Superior temporal gyrus (tissue), 1 donor: ENCODE measurements around the gene GTF2IRD2.
A peak's percentile ranks its signal among the peaks of the same experiment; 100 is the strongest.
"Not testable (repeated sequence)": the region's sequence is repeated elsewhere in the genome, so short reads cannot be mapped to it uniquely, and the experiment has no call there.

Experiments used
- DNase-seq: peaks from one replicate; pipeline ENCODE4 v3.0.0-alpha.2; 2016; ENCODE audit errors: extremely low spot score

GTF2IRD2 gene

DNA sequence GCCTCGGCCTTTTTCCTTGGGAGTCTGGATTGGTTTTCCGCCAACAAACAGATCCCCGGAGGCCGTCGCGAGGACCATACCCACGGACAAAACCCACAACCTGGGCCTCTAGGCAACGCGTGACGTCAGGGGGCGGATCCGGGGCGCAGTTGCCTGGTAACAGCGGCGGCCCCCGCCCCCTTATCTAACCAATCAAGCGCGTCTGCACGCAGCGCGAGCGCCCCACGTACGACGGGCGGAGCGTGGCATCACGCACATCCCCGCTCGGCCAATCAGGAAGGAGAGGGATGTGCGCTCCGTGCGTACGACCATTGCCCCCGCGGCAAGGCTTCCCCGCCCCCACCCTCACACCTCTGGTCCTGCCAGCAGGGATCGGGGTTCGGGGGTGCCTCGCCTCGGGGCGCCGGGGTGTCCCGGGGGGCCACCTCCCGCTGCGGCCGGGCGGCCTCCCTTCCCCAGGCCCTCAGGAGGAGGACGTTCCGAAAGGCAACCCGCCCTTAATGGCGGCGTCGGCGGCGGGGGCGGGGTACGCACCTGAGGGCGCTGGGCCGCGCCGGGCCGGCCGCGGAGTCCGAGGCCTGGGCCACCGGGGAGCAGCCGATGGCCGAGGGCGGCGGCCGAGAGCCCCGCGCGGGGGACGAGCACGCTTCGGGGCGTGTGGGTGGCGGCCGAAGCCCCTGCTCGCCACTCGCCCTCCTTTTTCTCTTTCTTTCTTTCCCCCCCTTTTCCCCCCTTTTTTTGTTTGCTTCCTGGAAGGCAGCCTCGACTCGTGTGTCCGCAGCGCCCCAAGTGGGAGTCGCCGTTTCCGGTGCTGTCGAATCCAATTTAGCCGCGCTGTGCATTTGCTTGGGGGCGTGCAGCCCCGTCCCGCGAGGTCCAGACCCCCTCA, at the start of gene GTF2IRD2:
Gene GTF2IRD2, minus strand, starts transcription at position 773 of the 889 bp plus-strand sequence. CDS start 15,227 bp downstream, outside the sequence.
- DNase-seq = peak; percentile 5

DNA sequence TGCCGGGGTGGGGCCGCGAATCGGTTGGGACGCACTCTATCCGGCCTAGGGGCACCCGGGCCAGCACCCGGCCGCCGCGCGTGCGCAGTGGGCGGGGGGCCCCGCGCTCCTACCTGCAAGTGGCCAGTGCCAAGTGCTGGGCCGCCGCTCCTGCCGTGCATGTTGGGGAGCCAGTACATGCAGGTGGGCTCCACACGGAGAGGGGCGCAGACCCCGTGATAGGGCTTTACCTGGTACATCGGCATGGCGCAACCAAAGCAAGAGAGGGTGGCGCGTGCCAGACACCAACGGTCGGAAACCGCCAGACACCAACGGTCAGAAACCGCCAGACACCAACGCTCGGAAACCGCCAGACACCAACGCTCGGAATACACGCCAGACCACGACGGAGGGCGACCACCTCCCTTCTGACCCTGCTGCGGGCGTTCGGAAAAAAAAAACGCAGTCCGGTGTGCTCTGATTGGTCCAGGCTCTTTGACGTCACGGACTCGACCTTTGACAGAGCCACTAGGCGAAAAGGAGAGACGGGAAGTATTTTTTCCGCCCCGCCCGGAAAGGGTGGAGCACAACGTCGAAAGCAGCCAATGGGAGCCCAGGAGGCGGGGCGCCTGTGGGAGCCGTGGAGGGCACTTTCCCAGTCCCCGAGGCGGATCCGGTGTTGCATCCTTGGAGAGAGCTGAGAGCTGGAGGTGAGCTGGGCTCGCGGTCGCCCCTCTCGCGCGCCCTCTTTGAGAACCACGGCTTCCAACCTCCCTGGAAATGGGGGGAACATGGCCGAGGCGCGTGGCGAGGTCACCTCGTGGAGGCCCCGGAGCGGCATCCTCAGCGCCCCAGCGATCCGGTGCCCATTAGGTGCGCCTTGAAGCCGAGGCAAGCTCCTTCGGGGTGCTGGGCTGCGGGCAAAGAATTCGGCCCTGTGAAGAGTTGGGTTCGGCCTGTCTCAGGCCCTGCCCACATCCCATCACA, 39.0 kb upstream of the GTF2IRD2 start:
- DNase-seq = peak; percentile 67

DNA sequence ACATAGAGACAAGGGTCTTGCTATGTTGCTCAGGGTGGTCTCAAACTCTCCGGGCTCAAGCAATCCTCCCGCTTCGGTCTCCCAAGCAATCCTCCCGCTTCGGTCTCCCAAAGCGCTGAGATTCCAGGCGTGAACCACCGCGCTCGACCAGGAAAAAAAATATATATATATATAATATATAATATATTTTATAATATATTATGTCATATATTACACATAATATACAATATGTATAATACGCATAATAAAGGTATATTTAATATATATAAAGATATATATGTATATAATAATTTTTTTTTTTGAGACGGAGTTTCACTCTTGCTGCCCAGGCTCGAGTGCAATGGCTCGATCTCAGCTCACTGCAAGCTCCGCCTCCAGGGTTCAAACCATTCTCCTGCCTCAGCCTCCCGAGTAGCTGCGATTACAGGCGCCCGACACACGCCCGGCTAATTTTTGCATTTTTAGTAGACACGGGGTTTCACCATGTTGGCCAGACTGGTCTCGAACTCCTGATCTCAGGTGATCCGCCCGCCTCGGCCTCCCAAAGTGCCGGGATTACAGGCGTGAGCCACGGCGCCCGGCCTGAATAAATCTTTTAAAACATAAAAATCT, 38.2 kb upstream of the GTF2IRD2 start:
- DNase-seq = peak; percentile 0

DNA sequence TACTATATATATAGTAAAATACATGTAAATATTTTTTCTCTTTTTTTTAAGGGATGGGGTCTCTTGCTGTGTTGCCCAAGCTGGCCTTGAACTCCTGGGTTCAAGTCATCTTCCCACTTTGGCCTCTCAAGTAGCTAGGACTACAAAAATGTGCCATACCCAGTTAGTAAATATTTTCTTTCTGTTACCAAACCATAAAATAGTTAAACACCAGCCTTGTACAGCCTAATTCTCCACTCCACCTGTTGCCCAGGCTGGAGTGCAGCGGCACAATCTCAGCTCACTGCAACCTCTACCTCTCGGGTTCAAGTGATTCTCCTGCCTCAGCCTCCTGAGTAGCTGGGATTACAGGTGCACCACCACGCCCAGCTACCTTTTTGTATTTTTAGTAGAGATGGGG, 33.9 kb upstream of the GTF2IRD2 start:
- not testable (repeated sequence) for DNase-seq

DNA sequence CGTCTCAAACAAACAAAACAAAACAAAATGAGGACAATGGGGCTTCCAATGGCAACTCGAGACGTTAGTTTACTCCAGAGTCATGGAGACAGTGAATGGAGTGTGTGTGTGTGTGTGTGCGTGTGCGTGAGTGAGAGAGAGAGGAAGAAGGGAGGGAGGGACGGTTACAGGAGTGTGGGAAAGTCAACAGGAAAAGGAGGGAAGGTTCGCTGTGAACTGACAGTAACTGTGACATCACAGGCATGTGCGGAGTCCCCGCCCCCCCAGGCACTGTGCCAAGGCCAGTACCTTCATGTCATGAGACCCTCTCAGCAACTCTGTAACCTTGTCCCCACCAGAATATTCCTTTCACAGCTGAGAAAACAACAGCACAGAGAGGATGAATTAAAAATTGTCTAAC, 30.7 kb upstream of the GTF2IRD2 start:
- DNase-seq = not testable (repeated sequence)

DNA sequence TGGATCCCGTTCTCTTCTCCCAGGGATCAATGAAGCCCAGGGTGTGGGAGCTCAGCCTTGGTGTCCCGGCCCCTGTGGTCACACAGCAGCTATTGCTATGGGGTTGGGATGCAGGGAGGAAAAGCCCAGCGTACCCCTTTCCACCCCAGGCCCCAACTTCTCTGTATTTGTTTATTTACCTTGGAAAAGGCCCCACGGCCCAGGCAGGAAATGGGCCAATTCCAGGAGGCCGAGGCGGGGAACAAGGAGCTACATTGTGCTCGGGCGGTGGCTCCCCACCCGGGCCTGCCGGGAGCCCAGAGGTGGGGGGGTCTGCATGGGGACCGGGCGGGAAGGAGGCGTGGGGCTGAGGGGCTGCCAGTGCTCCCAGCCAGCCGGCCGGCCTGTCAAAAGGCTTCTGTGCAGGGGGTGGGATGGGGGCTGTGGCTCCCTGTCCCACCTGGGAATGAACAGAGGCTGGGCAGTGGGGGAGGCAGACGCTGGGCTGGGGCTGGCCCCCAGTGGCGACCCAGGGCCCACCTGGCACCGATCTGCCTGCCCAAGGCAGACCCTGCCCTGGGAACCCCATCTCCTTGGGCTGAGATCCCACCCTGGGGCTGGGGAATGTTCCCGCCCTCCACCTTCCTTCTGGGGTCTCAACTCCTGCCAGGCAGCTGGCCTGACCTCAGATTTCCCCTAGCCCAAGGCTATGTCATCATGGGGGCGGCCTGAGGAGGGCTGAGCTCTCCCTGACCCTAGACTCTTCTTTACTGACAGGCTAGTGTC, 23.5 kb upstream of the GTF2IRD2 start:
- peak; percentile 22 for DNase-seq

DNA sequence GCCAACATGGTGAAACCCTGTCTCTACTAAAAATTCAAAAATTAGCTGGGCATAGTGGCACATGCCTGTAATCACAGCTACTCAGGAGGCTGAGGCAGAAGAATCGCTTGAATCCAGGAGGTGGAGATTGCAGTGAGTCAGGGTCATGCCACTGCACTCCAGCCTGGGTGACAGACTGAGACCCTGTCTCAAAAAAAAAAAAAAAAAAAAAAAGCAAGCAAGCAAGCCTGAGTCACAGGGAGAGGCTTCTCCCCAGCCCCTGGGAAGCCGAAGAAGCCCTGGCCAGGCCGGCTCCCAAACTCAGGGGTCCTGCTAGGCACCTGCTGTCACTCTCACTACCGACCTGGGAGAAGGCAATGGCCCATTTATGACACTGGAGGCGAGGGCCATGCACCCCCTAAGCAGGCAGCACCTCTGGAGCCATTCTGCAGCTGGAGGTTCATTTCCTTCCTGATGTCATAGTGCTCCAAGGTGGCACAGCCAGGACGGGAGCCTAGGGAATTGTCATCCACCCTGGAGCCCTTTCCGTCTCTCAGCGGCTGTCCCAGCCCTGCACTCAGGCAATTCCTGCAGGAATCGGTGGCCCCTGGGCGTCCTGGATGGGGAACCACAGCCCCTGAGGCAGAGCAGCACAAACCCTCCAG, 22.8 kb upstream of the GTF2IRD2 start:
- not testable (repeated sequence) for DNase-seq

DNA sequence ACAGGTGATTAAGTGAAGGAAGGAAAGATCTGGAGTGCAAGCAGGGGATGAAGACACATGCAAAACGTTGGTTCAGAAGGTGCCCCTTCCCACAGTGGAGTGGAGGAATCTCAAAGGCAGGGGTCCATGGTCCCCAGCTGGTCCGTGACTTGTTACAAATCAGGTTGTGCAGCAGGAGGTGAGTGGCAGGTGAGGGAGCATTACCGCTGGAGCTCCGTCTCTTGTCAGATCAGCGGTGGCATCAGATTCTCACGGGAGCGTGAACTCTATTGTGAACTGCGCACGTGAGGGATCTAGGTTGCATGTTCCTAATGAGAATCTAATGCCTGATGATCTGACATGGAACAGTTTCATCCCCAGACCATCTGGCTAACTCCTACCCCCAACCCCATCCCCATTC, 21.1 kb upstream of the GTF2IRD2 start:
- not testable (repeated sequence) for DNase-seq

DNA sequence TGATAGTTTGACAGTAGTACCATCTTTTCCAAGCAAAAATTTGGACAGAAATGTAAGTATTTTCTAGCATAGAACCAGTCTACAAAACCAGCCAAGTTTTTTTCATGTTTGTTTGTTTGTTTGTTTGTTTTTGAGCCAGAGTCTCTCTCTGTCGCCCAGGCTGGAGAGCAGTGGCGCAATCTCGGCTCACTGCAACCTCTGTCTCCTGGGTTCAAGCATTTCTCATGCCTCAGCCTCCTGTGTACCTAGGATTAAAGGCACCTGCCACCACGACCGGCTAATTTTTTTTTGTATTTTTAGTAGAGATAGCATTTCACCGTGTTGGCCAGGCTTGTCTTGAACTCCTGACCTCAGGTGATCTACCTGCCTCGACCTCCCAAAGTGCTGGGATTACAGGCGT, 14.4 kb upstream of the GTF2IRD2 start:
- not testable (repeated sequence) for DNase-seq

DNA sequence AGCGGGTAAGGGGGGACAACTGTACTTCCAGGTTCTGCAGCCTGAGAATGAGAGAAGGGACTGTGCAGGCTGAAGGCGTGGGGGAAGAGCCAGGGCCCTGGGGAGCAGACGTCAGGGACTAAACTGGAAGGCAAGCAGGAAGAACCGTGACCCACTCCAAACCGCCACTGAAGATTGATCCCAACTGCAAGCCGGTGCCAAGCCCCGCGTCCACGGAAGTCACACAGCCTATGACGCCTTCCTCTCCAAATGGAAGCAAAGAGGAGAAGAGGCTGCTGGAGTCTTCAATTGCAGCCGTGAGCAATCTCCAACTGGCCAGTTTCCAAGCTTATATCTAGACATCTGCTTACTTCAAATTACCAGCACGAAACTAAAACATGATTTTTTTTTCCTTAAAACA, 1.6 kb downstream of the GTF2IRD2 start:
- DNase-seq = not testable (repeated sequence)

DNA sequence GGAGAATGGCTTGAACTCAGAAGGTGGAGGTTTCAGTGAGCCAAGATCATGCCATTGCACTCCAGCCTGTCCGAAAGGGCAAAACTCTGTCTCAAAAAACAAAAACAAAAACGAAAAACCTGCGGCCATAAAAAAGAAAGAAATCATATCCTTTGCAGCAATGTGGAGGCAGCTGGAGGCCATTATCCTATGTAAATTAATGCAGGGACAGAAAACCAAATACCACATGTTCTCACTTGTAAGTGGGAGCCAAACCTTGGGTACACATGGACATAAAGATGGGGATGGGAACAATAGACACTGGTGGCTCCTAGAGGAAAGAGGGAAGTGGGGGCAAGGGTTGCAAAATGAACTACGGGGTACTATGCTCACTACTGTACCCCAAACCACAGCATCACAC, 21.0 kb downstream of the GTF2IRD2 start:
- not testable (repeated sequence) for DNase-seq

DNA sequence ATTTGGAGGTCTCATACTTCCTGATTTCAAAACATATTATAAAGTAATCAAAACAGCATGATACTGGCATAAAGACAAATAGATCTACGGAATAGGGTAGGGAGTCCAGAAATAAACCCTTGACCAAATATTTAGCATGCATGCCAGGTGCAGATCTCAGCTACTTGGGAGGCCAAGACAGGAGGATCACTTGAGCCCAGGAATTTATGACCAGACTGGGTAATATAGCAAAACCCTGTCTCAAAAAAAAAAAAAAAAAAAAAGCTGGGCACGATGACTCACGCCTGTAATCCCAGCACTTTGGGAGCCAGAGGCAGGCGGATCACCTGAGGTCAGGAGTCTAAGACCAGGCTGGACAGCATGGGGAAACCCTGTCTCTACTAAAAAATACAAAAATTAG, 21.4 kb downstream of the GTF2IRD2 start:
- DNase-seq = not testable (repeated sequence)

DNA sequence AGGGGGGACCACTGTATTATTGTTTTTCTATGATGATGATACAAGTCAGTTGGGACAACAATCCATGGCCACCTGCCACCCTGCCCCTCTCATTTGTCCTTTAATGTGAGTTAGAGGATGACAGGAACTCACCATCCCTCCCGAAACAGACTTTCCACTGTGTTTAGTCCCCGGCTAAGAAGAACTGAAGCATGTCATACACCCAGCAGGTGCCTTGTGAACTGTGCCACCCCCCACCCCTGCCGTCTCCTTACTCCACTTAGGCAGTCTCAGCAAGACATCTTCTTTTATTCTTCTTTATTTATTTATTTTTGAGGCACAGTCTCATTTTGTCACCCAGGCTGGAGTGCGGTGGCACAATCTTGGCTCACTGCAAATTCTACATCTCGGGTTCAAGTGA, 30.1 kb downstream of the GTF2IRD2 start:
- not testable (repeated sequence) for DNase-seq

DNA sequence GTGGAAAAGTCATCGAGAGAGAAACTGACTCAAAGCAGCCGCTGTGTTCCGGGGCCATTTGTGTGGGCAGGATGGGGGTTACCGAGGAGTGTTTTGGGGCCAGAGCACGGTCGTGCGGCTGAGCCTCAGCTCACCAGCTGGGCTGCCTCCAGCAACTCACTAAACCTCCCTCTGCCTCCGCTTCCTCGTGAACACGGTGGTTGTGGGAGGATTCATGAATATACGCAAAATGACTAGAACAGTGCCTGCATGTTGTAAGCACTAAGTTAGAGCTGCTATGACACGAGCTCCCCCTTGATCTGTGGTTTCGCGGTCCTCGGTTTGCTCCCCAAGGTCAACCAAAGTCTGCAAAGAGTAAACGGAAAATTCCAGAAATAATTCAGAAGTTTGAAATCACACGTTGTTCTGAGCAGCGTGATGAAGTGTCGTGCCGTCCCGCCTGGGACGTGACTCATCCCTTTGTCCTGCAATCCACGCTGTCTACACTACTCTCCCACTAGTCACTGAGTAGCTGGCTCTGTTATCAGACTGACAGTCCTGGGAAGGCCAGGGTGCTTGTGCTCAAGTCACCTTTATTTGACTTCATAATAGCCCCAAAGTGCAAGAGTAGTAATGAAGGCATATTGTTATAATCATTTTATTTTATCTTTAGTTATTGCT, 31.1 kb downstream of the GTF2IRD2 start:
- not testable (repeated sequence) for DNase-seq

DNA sequence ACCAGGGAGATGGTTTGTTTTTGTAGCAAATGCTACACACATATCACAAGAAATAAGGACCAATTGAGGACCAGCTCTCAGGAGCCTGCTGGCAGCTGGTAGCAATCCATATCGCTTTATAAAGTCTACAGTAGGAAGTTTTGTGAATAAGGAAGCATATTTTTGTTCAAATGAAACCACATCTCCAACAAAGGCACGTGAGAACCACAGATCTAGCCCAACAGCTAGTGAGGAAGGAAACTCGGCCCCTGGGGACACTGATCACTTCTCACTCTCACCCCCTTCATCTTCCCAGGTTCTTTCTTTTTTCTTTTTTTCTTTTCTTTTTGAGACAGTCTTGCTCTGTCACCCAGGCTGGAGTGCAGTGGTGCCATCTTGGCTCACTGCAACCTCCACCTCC, 35.5 kb downstream of the GTF2IRD2 start:
- DNase-seq = not testable (repeated sequence)

DNA sequence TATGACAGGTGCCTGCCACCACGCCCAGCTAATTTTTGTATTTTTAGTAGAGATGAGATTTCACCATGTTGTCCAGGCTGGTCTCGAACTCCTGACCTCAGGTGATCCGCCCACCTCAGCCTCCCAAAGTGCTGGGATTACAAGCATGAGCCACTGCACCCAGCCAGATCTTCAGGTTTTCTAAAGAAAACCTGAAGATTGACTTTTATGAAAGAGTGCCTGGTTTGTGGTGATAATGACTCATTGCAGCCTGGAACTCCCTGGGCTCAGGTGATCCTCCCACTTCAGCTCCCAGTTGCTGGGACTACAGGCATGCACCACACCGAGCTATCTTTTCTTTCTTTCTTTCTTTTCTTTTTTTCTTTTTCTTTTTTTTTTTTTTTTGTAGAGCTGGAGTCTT, 52.8 kb downstream of the GTF2IRD2 start:
- not testable (repeated sequence) for DNase-seq

DNA sequence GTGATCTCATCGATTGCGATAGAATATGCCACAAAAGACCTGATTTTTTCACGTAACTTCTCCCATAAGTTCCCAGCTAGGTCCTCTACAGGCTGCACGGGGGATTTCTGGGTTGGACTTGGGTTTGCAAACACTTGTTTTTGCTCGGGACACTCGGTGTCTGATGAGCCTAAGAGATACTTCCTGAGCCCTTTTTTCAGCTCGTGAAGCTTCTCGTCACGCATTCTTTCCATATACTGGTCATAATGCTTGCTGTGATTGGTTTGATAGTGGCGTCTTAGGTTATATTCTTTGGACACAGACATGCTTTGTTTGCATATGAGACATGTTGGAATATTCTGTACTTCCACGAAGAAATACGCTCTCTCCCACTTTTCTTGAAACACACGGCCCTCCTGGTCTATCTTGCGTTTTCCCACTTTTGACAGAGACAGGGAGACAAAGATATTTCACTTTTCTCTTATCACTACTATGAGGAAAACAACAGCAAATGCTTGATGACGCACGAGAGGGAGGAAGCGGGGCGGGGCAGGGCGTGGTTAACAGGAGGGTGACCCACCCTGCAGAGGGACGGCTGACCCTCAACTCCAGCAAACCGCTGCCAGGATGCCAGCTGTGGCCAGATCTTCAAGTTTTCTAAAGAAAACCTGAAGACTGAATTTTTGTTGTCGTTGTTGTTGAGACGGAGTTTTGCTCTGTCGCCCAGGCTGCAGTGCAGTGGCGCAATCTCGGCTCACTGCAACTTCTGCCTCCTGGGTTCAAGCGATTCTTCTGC, 53.4 kb downstream of the GTF2IRD2 start:
- DNase-seq = not testable (repeated sequence)

DNA sequence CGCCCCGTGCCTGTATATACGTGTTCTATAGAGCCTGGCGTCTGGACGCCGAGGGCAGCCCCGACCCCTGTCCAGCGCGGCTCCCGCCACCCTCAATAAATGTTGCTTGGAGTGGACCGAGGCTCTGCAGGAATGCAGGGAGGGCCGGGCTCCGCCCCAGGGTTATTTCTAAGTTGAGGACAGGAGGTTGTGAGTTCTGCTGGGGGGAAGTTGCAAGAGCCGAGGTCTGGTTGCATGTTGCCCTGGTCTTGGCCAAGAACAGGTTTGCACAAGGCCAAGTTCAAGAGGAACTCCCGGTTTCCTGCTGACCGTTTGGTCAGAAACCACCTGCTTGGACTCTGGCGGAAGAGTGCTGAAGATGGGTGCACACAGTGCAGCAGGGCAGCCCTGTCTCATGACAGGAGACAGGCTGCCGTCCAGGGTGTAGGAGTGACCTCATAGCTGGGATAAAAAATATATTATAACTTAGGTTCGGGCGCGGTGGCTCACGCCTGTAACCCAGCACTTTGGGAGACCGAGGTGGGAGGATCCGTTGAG, 62.1 kb downstream of the GTF2IRD2 start:
- DNase-seq = not testable (repeated sequence)
